Measurements from ENCODE around the gene LILRA2. TPM values are rescaled to one million over a fixed set of nuclear protein-coding genes. Genes with fewer than 3 reads are reported as not detected.

LILRA2 gene
- total and polyA plus RNA-seq, 10 of the 15 experiments (the other 5 are each of a cell fraction or from before 2014, with no cell fraction given): 0.16 to 1.8 (median 0.43) TPM

- TF ChIP-seq IRF5 (IDR thresholded peaks at IDR 0.05; ENCODE audit: borderline replicate concordance): no peak
- no peak for TF ChIP-seq REST (IDR thresholded peaks at IDR 0.05; ENCODE audit: low read depth, low read length)
- TF ChIP-seq PKNOX1 (IDR thresholded peaks at IDR 0.05): no peak
- TF ChIP-seq POLR2AphosphoS5 (IDR thresholded peaks at IDR 0.05; ENCODE audit: low read length): no peak
- TF ChIP-seq KLF5 (IDR thresholded peaks at IDR 0.05; ENCODE audit: partially characterized antibody): no peak
- TF ChIP-seq CBX5 (IDR thresholded peaks at IDR 0.05; ENCODE audit: low read depth): no peak
- TF ChIP-seq NR2C2 (IDR thresholded peaks at IDR 0.05; ENCODE audit: borderline replicate concordance, control insufficient read depth, insufficient read length, low read depth): no peak
- no peak for TF ChIP-seq SRF (IDR thresholded peaks at IDR 0.05; ENCODE audit: low read depth in 2 of 2, low read length in 2 of 2)
- no peak for TF ChIP-seq MYC (IDR thresholded peaks at IDR 0.05; ENCODE audit: insufficient read depth, insufficient read length, insufficient replicate concordance, low read length, severe bottlenecking)
- TF ChIP-seq SREBF1 (IDR thresholded peaks at IDR 0.05; ENCODE audit: low read length): no peak
These were observed 38.0 kb upstream of the LILRA2 start (continued) for GRCh38 chr19:54535601-54536000.

Data from GM12878 (cell line).